H9 (cell line): ENCODE results near the gene NOS3. TPM values are rescaled to one million over a fixed set of nuclear protein-coding genes. Genes with fewer than 3 reads are reported as not detected.
A peak's percentile ranks its signal among the peaks of the same experiment; 100 is the strongest.

ENCODE experiments used
- DNase-seq: peaks from one replicate; pipeline ENCODE4 v3.0.0-alpha.2; 2017
- H2AFZ ChIP-seq: one replicate; pipeline ENCODE4 v1.6.1; 2013; ENCODE audit warnings: mild to moderate bottlenecking, low read length, control low read depth, moderate library complexity
- H2AK5ac ChIP-seq: 2 replicates; pipeline ENCODE4 v1.6.1; 2013; ENCODE audit warnings: low read length, control low read depth, mixed read lengths; ENCODE audit not compliant: insufficient read length
- H2BK120ac ChIP-seq: one replicate; pipeline ENCODE4 v1.6.1; 2013; ENCODE audit warnings: low read depth, mild to moderate bottlenecking, low read length, control low read depth, inconsistent platforms; ENCODE audit not compliant: poor library complexity, severe bottlenecking
- H2BK12ac ChIP-seq: 2 replicates; pipeline ENCODE4 v1.6.1; 2013; ENCODE audit warnings: low read length, control low read depth, mixed read lengths, low read depth; ENCODE audit not compliant: insufficient read length
- H2BK15ac ChIP-seq: 2 replicates; pipeline ENCODE4 v1.6.1; 2013; ENCODE audit warnings: low read depth, low read length, control low read depth
- H2BK20ac ChIP-seq: one replicate; pipeline ENCODE4 v1.6.1; 2013; ENCODE audit warnings: low read depth, mild to moderate bottlenecking, low read length, control low read depth, inconsistent platforms; ENCODE audit not compliant: poor library complexity, severe bottlenecking
- H2BK5ac ChIP-seq: 2 replicates; pipeline ENCODE4 v1.6.1; 2013; ENCODE audit warnings: low read length, control low read depth, mixed read lengths; ENCODE audit not compliant: insufficient read length
- H3K14ac ChIP-seq: 2 replicates; pipeline ENCODE4 v1.6.1; 2013; ENCODE audit warnings: low read length, control low read depth; ENCODE audit not compliant: insufficient read depth
- H3K18ac ChIP-seq: 2 replicates; pipeline ENCODE4 v1.6.1; 2013; ENCODE audit warnings: low read depth, mild to moderate bottlenecking, mixed read lengths, low read length, control low read depth; ENCODE audit not compliant: insufficient read length
- H3K23ac ChIP-seq: 2 replicates; pipeline ENCODE4 v1.6.1; 2013; ENCODE audit warnings: low read length, control low read depth, mixed read lengths, low read depth; ENCODE audit not compliant: insufficient read length
- H3K23me2 ChIP-seq: 2 replicates; pipeline ENCODE4 v1.6.1; 2013; ENCODE audit warnings: low read depth, mild to moderate bottlenecking, mixed read lengths, low read length, control low read depth; ENCODE audit not compliant: insufficient read length, poor library complexity, severe bottlenecking
- H3K27ac ChIP-seq: 2 replicates; pipeline ENCODE4 v1.5.1; 2013; ENCODE audit warnings: low read length, control low read depth, mixed read lengths, low read depth; ENCODE audit not compliant: insufficient read length
- H3K27me3 ChIP-seq: 2 replicates; pipeline ENCODE4 v1.6.1; 2013; ENCODE audit warnings: low read length, control low read depth, inconsistent platforms; ENCODE audit not compliant: insufficient read depth
- H3K4ac ChIP-seq: 2 replicates; pipeline ENCODE4 v1.6.1; 2013; ENCODE audit warnings: low read depth, mild to moderate bottlenecking, control low read depth, inconsistent platforms, low read length, moderate library complexity
- H3K4me1 ChIP-seq: 2 replicates; pipeline ENCODE4 v1.6.1; 2013; ENCODE audit warnings: low read length, control low read depth, inconsistent platforms; ENCODE audit not compliant: insufficient read depth
- H3K4me2 ChIP-seq: 2 replicates; pipeline ENCODE4 v1.6.1; 2013; ENCODE audit warnings: low read length, control low read depth, mixed read lengths; ENCODE audit not compliant: insufficient read length, insufficient read depth
- H3K56ac ChIP-seq: 2 replicates; pipeline ENCODE4 v1.6.1; 2013; ENCODE audit warnings: low read depth, mild to moderate bottlenecking, mixed read lengths, low read length, control low read depth; ENCODE audit not compliant: insufficient read length
- H3K79me1 ChIP-seq: 2 replicates; pipeline ENCODE4 v1.6.1; 2013; ENCODE audit warnings: low read depth, mild to moderate bottlenecking, moderate library complexity, low read length, control low read depth, inconsistent platforms; ENCODE audit not compliant: insufficient read depth, poor library complexity, severe bottlenecking
- H3K79me2 ChIP-seq: 2 replicates; pipeline ENCODE4 v1.6.1; 2013; ENCODE audit warnings: low read length, control low read depth, inconsistent platforms; ENCODE audit not compliant: insufficient read depth
- H3K9ac ChIP-seq: 2 replicates; pipeline ENCODE4 v1.6.1; 2013; ENCODE audit warnings: low read length, control low read depth, mixed read lengths; ENCODE audit not compliant: insufficient read length; ENCODE audit errors: extremely low read depth
- H3K9me3 ChIP-seq: one replicate; pipeline ENCODE4 v1.6.1; 2013; ENCODE audit warnings: low read depth, low read length, inconsistent platforms; ENCODE audit not compliant: control insufficient read depth
- H3T11ph ChIP-seq: one replicate; pipeline ENCODE4 v1.6.1; 2013; ENCODE audit warnings: mild to moderate bottlenecking, low read length, control low read depth, inconsistent platforms
- H4K20me1 ChIP-seq: one replicate; pipeline ENCODE4 v1.6.1; 2013; ENCODE audit not compliant: control insufficient read depth, insufficient read length, insufficient read depth
- H4K5ac ChIP-seq: 2 replicates; pipeline ENCODE4 v1.6.1; 2013; ENCODE audit warnings: low read depth, mild to moderate bottlenecking, mixed read lengths, low read length, control low read depth; ENCODE audit not compliant: insufficient read length
- H4K8ac ChIP-seq: replicated peaks from 2 replicates; pipeline ENCODE4 v1.6.1; 2013; ENCODE audit warnings: low read length, control low read depth, mixed read lengths, low read depth; ENCODE audit not compliant: insufficient read length
- H4K91ac ChIP-seq: 2 replicates; pipeline ENCODE4 v1.6.1; 2013; ENCODE audit warnings: low read depth, mild to moderate bottlenecking, moderate library complexity, mixed read lengths, low read length, control low read depth; ENCODE audit not compliant: insufficient read length
- H3K27ac Mint-ChIP-seq, 3 experiments: 2 replicates in 2 of 3; 3 replicates in 1 of 3; pipeline ENCODE4 v1.8.0; 2020 to 2021; ENCODE audit warnings: mixed read lengths in 3 of 3, mild to moderate bottlenecking in 1 of 3, moderate library complexity in 1 of 3
- H3K27me3 Mint-ChIP-seq: 2 replicates; pipeline ENCODE4 v1.8.0; 2021; ENCODE audit warnings: low read depth, mild to moderate bottlenecking, moderate library complexity, mixed read lengths
- H3K36me3 Mint-ChIP-seq, 3 experiments: 2 replicates in 2 of 3; 3 replicates in 1 of 3; pipeline ENCODE4 v1.8.0; 2020 to 2021; ENCODE audit warnings: low read depth in 3 of 3, mixed read lengths in 3 of 3; ENCODE audit not compliant: insufficient read depth in 1 of 3
- H3K4me1 Mint-ChIP-seq, 2 experiments: 2 replicates each; pipeline ENCODE4 v1.8.0; 2020; ENCODE audit warnings: mixed read lengths in 2 of 2
- H3K4me3 Mint-ChIP-seq, 2 experiments: 2 replicates in 1 of 2; 3 replicates in 1 of 2; pipeline ENCODE4 v1.8.0; 2020 to 2021; ENCODE audit warnings: mild to moderate bottlenecking in 2 of 2, mixed read lengths in 2 of 2, moderate library complexity in 1 of 2
- H3K9me3 Mint-ChIP-seq, 2 experiments: 2 replicates in 1 of 2; 3 replicates in 1 of 2; pipeline ENCODE4 v1.8.0; 2020; ENCODE audit warnings: mild to moderate bottlenecking in 2 of 2, mixed read lengths in 2 of 2, moderate library complexity in 1 of 2
- CTCF ChIP-seq: fragments of 200-600 bp; sonication (generic); conservative IDR thresholded peaks from 3 replicates; pipeline ENCODE4 v1.8.0; 2021; ENCODE audit warnings: antibody characterized with exemption, mild to moderate bottlenecking
- whole genome bisulfite sequencing: extraction: QIAGEN DNeasy Blood & Tissue Kit; methylation state at CpG from one replicate; pipeline ENCODE4 v1.1.7; 2013; ENCODE audit warnings: missing lambda C conversion rate, low lambda C conversion rate, mixed read lengths; ENCODE audit not compliant: insufficient read length; ENCODE audit errors: extremely low coverage; 5-methylcytosine and 5-hydroxymethylcytosine counted together
- total RNA-seq: library from RNA; stranded (reverse); gene quantifications from 2 replicates; pipeline ENCODE4 v1.2.1, GENCODE V29; 2021

NOS3 gene
- total RNA-seq, 1 experiment from 2014 or later = 4.5 TPM

- no peak overlapping the region for H3K4me3 Mint-ChIP-seq
- Histone ChIP-seq H3K18ac (no peak overlapping the region), H3K9me3 (no peaks in the 10 kb centered on the region), H4K91ac (no peak overlapping the region), H2BK120ac (no peak overlapping the region), H3K4ac (no peak overlapping the region), H2AK5ac (no peak overlapping the region), H4K8ac (no peak overlapping the region), H3K79me1 (no peaks in the 10 kb centered on the region), H2AFZ (no peak overlapping the region), H2BK12ac (no peak overlapping the region), H3K4me2 (no peak overlapping the region), H3K27ac (no peak overlapping the region), H3K23me2 (peaks cover 4% of the 10 kb centered on the region), H4K20me1 (no peaks in the 10 kb centered on the region), H3K56ac (no peak overlapping the region), H3K9ac (no peak overlapping the region), H3K27me3 (no peaks in the 10 kb centered on the region), H3K23ac (no peak overlapping the region), H2BK5ac (no peak overlapping the region), H2BK20ac (no peak overlapping the region), H3K14ac (no peak overlapping the region), H3K4me1 (peaks cover 4% of the 10 kb centered on the region; the same call in 1 of the 2 replicates), H4K5ac (no peak overlapping the region), H3K79me2 (no peaks in the 10 kb centered on the region), H3T11ph (no peak overlapping the region), H2BK15ac (no peak overlapping the region)
- TF ChIP-seq CTCF = no peak
- H3K27me3 Mint-ChIP-seq = peaks cover 11% of the 10 kb centered on the region
- no CpG with 5 or more reads among the region's 23 CpGs for WGBS
- H3K4me1 Mint-ChIP-seq = peaks cover 12 to 33% of the 10 kb centered on the region in 2 experiments
- 0 out of 7 replicates have a peak, but pooled peaks cover 0 to 3% (median 0%) of the 10 kb centered on the region in 3 experiments for H3K36me3 Mint-ChIP-seq
- DNase-seq = peak; percentile 24
- no peak overlapping the region; a peak in 1 of 7 replicates for H3K27ac Mint-ChIP-seq
- H3K9me3 Mint-ChIP-seq = no peaks in the 10 kb centered on the region
Observed at GRCh38 chr7:151006590-151007300, 15.9 kb downstream of the NOS3 start.
